OCI-LY1 (cell line): ENCODE data around the gene SLC33A1.

ENCODE experiments used
- H2AFZ ChIP-seq: fragments of 200-600 bp; sonication (generic), shearing (Covaris generic); 2 replicates; pipeline ENCODE4 v1.6.0; 2014; ENCODE audit warnings: antibody characterized with exemption, mild to moderate bottlenecking, low read length
- H3F3A ChIP-seq: fragments of 200-600 bp; sonication (generic), shearing (Covaris generic); 2 replicates; pipeline ENCODE4 v1.6.0; 2014; ENCODE audit warnings: mild to moderate bottlenecking, antibody characterized with exemption, low read length, moderate library complexity; ENCODE audit not compliant: insufficient read depth
- H3K27ac ChIP-seq: fragments of 200-600 bp; sonication (generic); 2 replicates; pipeline ENCODE4 v1.5.1; 2014; ENCODE audit warnings: low read length, mixed run types, mild to moderate bottlenecking, low read depth; ENCODE audit not compliant: poor library complexity, severe bottlenecking
- H3K27me3 ChIP-seq: fragments of 200-600 bp; sonication (generic); 2 replicates; pipeline ENCODE4 v1.6.0; 2014; ENCODE audit warnings: antibody characterized with exemption, mild to moderate bottlenecking, low read length, moderate library complexity; ENCODE audit not compliant: insufficient read depth
- H3K36me3 ChIP-seq: fragments of 200-600 bp; sonication (generic); 2 replicates; pipeline ENCODE4 v1.6.1; 2014; ENCODE audit warnings: mild to moderate bottlenecking, antibody characterized with exemption, low read length, moderate library complexity, mixed read lengths; ENCODE audit not compliant: insufficient read depth
- H3K4me1 ChIP-seq: fragments of 200-600 bp; sonication (generic); 2 replicates; pipeline ENCODE4 v1.5.1; 2014; ENCODE audit warnings: mild to moderate bottlenecking, low read length, moderate library complexity; ENCODE audit not compliant: insufficient read depth, severe bottlenecking
- H3K4me2 ChIP-seq: fragments of 200-600 bp; sonication (generic), shearing (Covaris generic); 2 replicates; pipeline ENCODE4 v1.6.1; 2014; ENCODE audit warnings: low read length
- H3K4me3 ChIP-seq: fragments of 200-600 bp; sonication (generic); 2 replicates; pipeline ENCODE4 v1.5.1; 2014; ENCODE audit warnings: low read length, low read depth, mild to moderate bottlenecking, mixed read lengths; ENCODE audit not compliant: poor library complexity, severe bottlenecking
- H3K79me2 ChIP-seq: fragments of 200-600 bp; shearing (Covaris generic); 2 replicates; pipeline ENCODE4 v1.6.1; 2016; ENCODE audit warnings: mixed run types, low read length, mixed read lengths; ENCODE audit not compliant: insufficient read depth
- H3K9ac ChIP-seq: fragments of 200-600 bp; sonication (generic), shearing (Covaris generic); 2 replicates; pipeline ENCODE4 v1.6.1; 2014; ENCODE audit warnings: mild to moderate bottlenecking, low read length, mixed read lengths
- H3K9me2 ChIP-seq: fragments of 200-600 bp; sonication (generic), shearing (Covaris generic); 2 replicates; pipeline ENCODE4 v1.6.1; 2014; ENCODE audit warnings: low read depth, mild to moderate bottlenecking, low read length, mixed read lengths
- H3K9me3 ChIP-seq: fragments of 200-600 bp; shearing (Covaris generic); 2 replicates; pipeline ENCODE4 v1.6.1; 2014; ENCODE audit warnings: low read length, mixed read lengths
- H4K20me1 ChIP-seq: fragments of 200-600 bp; sonication (generic), shearing (Covaris generic); 2 replicates; pipeline ENCODE4 v1.6.0; 2016; ENCODE audit warnings: mild to moderate bottlenecking, low read length; ENCODE audit not compliant: insufficient read depth
- CTCF ChIP-seq: fragments of 200-600 bp; sonication (generic), shearing (Covaris generic); IDR thresholded peaks from 2 replicates; pipeline ENCODE4 v1.5.1; 2017; ENCODE audit warnings: mild to moderate bottlenecking, antibody characterized with exemption, low read length, moderate library complexity, mixed read lengths
- EZH2 ChIP-seq: fragments of 200-600 bp; sonication (generic), shearing (Covaris generic); IDR thresholded peaks from 2 replicates; pipeline ENCODE4 v1.8.0; 2017; ENCODE audit warnings: borderline replicate concordance, mixed run types, mild to moderate bottlenecking, antibody characterized with exemption, low read length, moderate library complexity, mixed read lengths

The SLC33A1 gene

GRCh38 chr3:155782390-155782953, 71.8 kb downstream of the SLC33A1 start:
- no peaks in the 10 kb centered on the region for H4K20me1 ChIP-seq
- H3K36me3 ChIP-seq: no peaks in the 10 kb centered on the region; the same call in 1 of the 2 replicates
- no peak overlapping the region for H3K9ac ChIP-seq
- peaks cover 10% of the 10 kb centered on the region for H3K9me3 ChIP-seq
- H3K27ac ChIP-seq: no peak overlapping the region
- no peak overlapping the region for H2AFZ ChIP-seq
- no peaks in the 10 kb centered on the region for H3K9me2 ChIP-seq
- H3F3A ChIP-seq: no peaks in the 10 kb centered on the region
- TF ChIP-seq EZH2: no peak
- no peak overlapping the region for H3K4me2 ChIP-seq
- H3K4me1 ChIP-seq: no peaks in the 10 kb centered on the region
- no peaks in the 10 kb centered on the region for H3K79me2 ChIP-seq
- no peaks in the 10 kb centered on the region for H3K27me3 ChIP-seq
- no peak overlapping the region for H3K4me3 ChIP-seq

- Histone ChIP-seq H3K36me3 (no peaks in the 10 kb centered on the region; the same call in 1 of the 2 replicates), H3K4me3 (no peak overlapping the region), H3K79me2 (no peaks in the 10 kb centered on the region)
These were observed 73.9 kb downstream of the SLC33A1 start for GRCh38 chr3:155780291-155780690.

GRCh38 chr3:155778462-155778861, 75.8 kb downstream of the SLC33A1 start:
- Histone ChIP-seq H3K36me3 (no peaks in the 10 kb centered on the region; the same call in 1 of the 2 replicates), H4K20me1 (no peaks in the 10 kb centered on the region), H3F3A (no peaks in the 10 kb centered on the region), H3K9me2 (no peaks in the 10 kb centered on the region), H3K27ac (no peak overlapping the region), H3K9me3 (peaks cover 10% of the 10 kb centered on the region), H3K27me3 (no peaks in the 10 kb centered on the region), H3K79me2 (no peaks in the 10 kb centered on the region), H3K9ac (no peak overlapping the region), H3K4me3 (no peak overlapping the region), H3K4me2 (no peak overlapping the region), H3K4me1 (no peaks in the 10 kb centered on the region), H2AFZ (no peak overlapping the region)
- TF ChIP-seq EZH2 (no peak), CTCF (no peak)

More at GRCh38 chr3:155780291-155780690, 73.9 kb downstream of the SLC33A1 start:
- Histone ChIP-seq H3K9ac (no peak overlapping the region), H3K27me3 (no peaks in the 10 kb centered on the region), H2AFZ (no peak overlapping the region), H3K27ac (no peak overlapping the region), H4K20me1 (no peaks in the 10 kb centered on the region), H3K4me2 (no peak overlapping the region), H3K9me2 (no peaks in the 10 kb centered on the region), H3K9me3 (peaks cover 10% of the 10 kb centered on the region), H3F3A (no peaks in the 10 kb centered on the region), H3K4me1 (no peaks in the 10 kb centered on the region)
- no peak for TF ChIP-seq CTCF
- TF ChIP-seq EZH2: no peak

- no peak for TF ChIP-seq EZH2
- TF ChIP-seq CTCF: no peak
- H4K20me1 ChIP-seq: no peaks in the 10 kb centered on the region
- no peaks in the 10 kb centered on the region for H3K27me3 ChIP-seq
- H3K9me2 ChIP-seq: no peaks in the 10 kb centered on the region
- no peak overlapping the region for H3K4me3 ChIP-seq
- H3K79me2 ChIP-seq: no peaks in the 10 kb centered on the region
- no peak overlapping the region for H3K27ac ChIP-seq
- no peaks in the 10 kb centered on the region for H3F3A ChIP-seq
- H2AFZ ChIP-seq: no peak overlapping the region
- no peak overlapping the region for H3K9ac ChIP-seq
- H3K4me1 ChIP-seq: no peaks in the 10 kb centered on the region
- no peak overlapping the region for H3K4me2 ChIP-seq
- peaks cover 15% of the 10 kb centered on the region for H3K36me3 ChIP-seq
- peaks cover 9% of the 10 kb centered on the region; the same call in 1 of the 2 replicates for H3K9me3 ChIP-seq
These were observed 81.4 kb downstream of the SLC33A1 start for GRCh38 chr3:155772801-155773200.
